Karpas-422 (cell line): Measurements from ENCODE around the gene CPT2. TPM values are rescaled to one million over a fixed set of nuclear protein-coding genes. Genes with fewer than 3 reads are reported as not detected.
A peak's percentile ranks its signal among the peaks of the same experiment; 100 is the strongest.

Experiments used
- DNase-seq: peaks from one replicate; pipeline ENCODE4 v3.0.0-alpha.2; 2015
- H2AFZ ChIP-seq: fragments of 200-600 bp; sonication (generic); 2 replicates; pipeline ENCODE4 v1.6.1; 2014; ENCODE audit warnings: antibody characterized with exemption, low read length, mixed read lengths
- H3K27ac ChIP-seq: fragments of 200-600 bp; sonication (generic); 2 replicates; pipeline ENCODE4 v1.5.1; 2014; ENCODE audit warnings: mild to moderate bottlenecking, low read length, moderate library complexity
- H3K27me3 ChIP-seq: fragments of 200-600 bp; sonication (generic); 2 replicates; pipeline ENCODE4 v1.6.1; 2014; ENCODE audit warnings: low read length, mixed read lengths
- H3K36me3 ChIP-seq: fragments of 200-600 bp; sonication (generic); 2 replicates; pipeline ENCODE4 v1.6.1; 2014; ENCODE audit warnings: low read length, mixed read lengths; ENCODE audit not compliant: insufficient read depth
- H3K4me1 ChIP-seq: fragments of 200-600 bp; sonication (generic); 2 replicates; pipeline ENCODE4 v1.6.1; 2014; ENCODE audit warnings: mild to moderate bottlenecking, low read length, mixed read lengths
- H3K4me2 ChIP-seq: fragments of 200-600 bp; sonication (generic); 2 replicates; pipeline ENCODE4 v1.6.1; 2014; ENCODE audit warnings: low read length, low read depth, mild to moderate bottlenecking; ENCODE audit not compliant: poor library complexity, severe bottlenecking
- H3K4me3 ChIP-seq: fragments of 200-600 bp; sonication (generic); 2 replicates; pipeline ENCODE4 v1.5.1; 2014; ENCODE audit warnings: mild to moderate bottlenecking, antibody characterized with exemption, low read length, mixed read lengths
- H3K79me2 ChIP-seq: fragments of 200-600 bp; sonication (generic); 2 replicates; pipeline ENCODE4 v1.6.1; 2014; ENCODE audit warnings: mild to moderate bottlenecking, low read length, mixed read lengths
- H3K9ac ChIP-seq: fragments of 200-600 bp; sonication (generic); 2 replicates; pipeline ENCODE4 v1.6.0; 2014; ENCODE audit warnings: low read length
- H3K9me2 ChIP-seq: fragments of 200-600 bp; sonication (generic), shearing (Covaris generic); replicated peaks from 2 replicates; pipeline ENCODE4 v1.6.0; 2014; ENCODE audit warnings: mild to moderate bottlenecking, low read length, moderate library complexity; ENCODE audit not compliant: insufficient read depth
- H3K9me3 ChIP-seq: fragments of 300-700, 200-600 bp; sonication (generic); 2 replicates; pipeline ENCODE4 v1.6.1; 2014; ENCODE audit warnings: low read length, mixed read lengths
- H4K20me1 ChIP-seq: fragments of 200-600 bp; sonication (generic); 2 replicates; pipeline ENCODE4 v1.6.1; 2014; ENCODE audit warnings: mild to moderate bottlenecking, antibody characterized with exemption, low read length, low read depth; ENCODE audit not compliant: insufficient read depth
- total RNA-seq: library from RNA; depleted of rRNA; stranded (reverse); fragments of >200 nt; shearing (Covaris generic); gene quantifications from 2 replicates; pipeline ENCODE4 v1.2.3, GENCODE V29; 2014; ENCODE audit warnings: low replicate concordance

Gene CPT2
- total RNA-seq, 1 experiment from 2014 or later = 37.3 TPM

GRCh38 chr1:53158900-53159299, 37.7 kb upstream of the CPT2 start:
- Histone ChIP-seq H3K27ac (no peak overlapping the region), H3K27me3 (no peaks in the 10 kb centered on the region), H3K4me2 (no peak overlapping the region), H3K9ac (no peak overlapping the region), H3K4me3 (no peak overlapping the region), H3K79me2 (no peaks in the 10 kb centered on the region), H4K20me1 (no peaks in the 10 kb centered on the region), H3K9me2 (no peaks in the 10 kb centered on the region), H3K4me1 (no peaks in the 10 kb centered on the region), H2AFZ (no peak overlapping the region), H3K9me3 (no peaks in the 10 kb centered on the region), H3K36me3 (no peaks in the 10 kb centered on the region)
- DNase-seq = no peak

GRCh38 chr1:53160924-53161378, 35.7 kb upstream of the CPT2 start:
- H4K20me1 ChIP-seq = no peaks in the 10 kb centered on the region
- H2AFZ ChIP-seq = no peak overlapping the region
- no peak for DNase-seq
- no peaks in the 10 kb centered on the region for H3K79me2 ChIP-seq
- no peaks in the 10 kb centered on the region for H3K36me3 ChIP-seq
- no peak overlapping the region for H3K4me2 ChIP-seq
- no peaks in the 10 kb centered on the region for H3K4me1 ChIP-seq
- no peaks in the 10 kb centered on the region for H3K9me3 ChIP-seq
- H3K27me3 ChIP-seq = no peaks in the 10 kb centered on the region
- no peak overlapping the region for H3K27ac ChIP-seq
- H3K9ac ChIP-seq = no peak overlapping the region
- no peak overlapping the region for H3K4me3 ChIP-seq
- no peaks in the 10 kb centered on the region for H3K9me2 ChIP-seq

- no peaks in the 10 kb centered on the region for H3K9me2 ChIP-seq
Measured at GRCh38 chr1:53162621-53163020, 34.0 kb upstream of the CPT2 start.

GRCh38 chr1:53163291-53163768, 33.3 kb upstream of the CPT2 start:
- Histone ChIP-seq H4K20me1 (no peaks in the 10 kb centered on the region), H3K27me3 (no peaks in the 10 kb centered on the region), H3K9me2 (no peaks in the 10 kb centered on the region), H3K79me2 (no peaks in the 10 kb centered on the region), H3K9me3 (no peaks in the 10 kb centered on the region), H3K27ac (no peak overlapping the region), H2AFZ (no peak overlapping the region), H3K9ac (no peak overlapping the region), H3K4me2 (no peak overlapping the region), H3K4me1 (no peaks in the 10 kb centered on the region), H3K36me3 (no peaks in the 10 kb centered on the region), H3K4me3 (no peak overlapping the region)
- no peak for DNase-seq

More at GRCh38 chr1:53162621-53163020, 34.0 kb upstream of the CPT2 start:
- Histone ChIP-seq H3K4me1 (no peaks in the 10 kb centered on the region), H3K4me3 (no peak overlapping the region), H3K27ac (no peak overlapping the region), H3K4me2 (no peak overlapping the region), H4K20me1 (no peaks in the 10 kb centered on the region), H2AFZ (no peak overlapping the region), H3K27me3 (no peaks in the 10 kb centered on the region), H3K36me3 (no peaks in the 10 kb centered on the region), H3K9me3 (no peaks in the 10 kb centered on the region), H3K79me2 (no peaks in the 10 kb centered on the region), H3K9ac (no peak overlapping the region)
- no peak for DNase-seq

GRCh38 chr1:53165408-53165961, 31.1 kb upstream of the CPT2 start:
- Histone ChIP-seq H3K4me1 (no peaks in the 10 kb centered on the region), H3K9me3 (no peaks in the 10 kb centered on the region), H4K20me1 (no peaks in the 10 kb centered on the region), H3K27me3 (no peaks in the 10 kb centered on the region), H2AFZ (no peak overlapping the region), H3K4me2 (no peak overlapping the region), H3K9me2 (no peaks in the 10 kb centered on the region), H3K4me3 (no peak overlapping the region), H3K27ac (no peak overlapping the region), H3K9ac (no peak overlapping the region), H3K36me3 (no peaks in the 10 kb centered on the region), H3K79me2 (no peaks in the 10 kb centered on the region)
- no peak for DNase-seq

GRCh38 chr1:53166366-53166765, 30.3 kb upstream of the CPT2 start:
- H3K4me3 ChIP-seq = no peak overlapping the region
- no peak overlapping the region for H3K27ac ChIP-seq
- no peak overlapping the region for H3K9ac ChIP-seq
- no peaks in the 10 kb centered on the region for H3K27me3 ChIP-seq
- no peak for DNase-seq
- H3K9me3 ChIP-seq = no peaks in the 10 kb centered on the region
- H3K79me2 ChIP-seq = no peaks in the 10 kb centered on the region
- no peak overlapping the region for H3K4me2 ChIP-seq
- H2AFZ ChIP-seq = no peak overlapping the region
- H3K4me1 ChIP-seq = no peaks in the 10 kb centered on the region
- no peaks in the 10 kb centered on the region for H3K9me2 ChIP-seq
- H4K20me1 ChIP-seq = no peaks in the 10 kb centered on the region
- H3K36me3 ChIP-seq = no peaks in the 10 kb centered on the region

- Histone ChIP-seq H3K9ac (no peak overlapping the region), H3K4me3 (no peak overlapping the region), H3K4me1 (no peaks in the 10 kb centered on the region), H4K20me1 (no peaks in the 10 kb centered on the region), H3K27me3 (no peaks in the 10 kb centered on the region), H3K9me2 (no peaks in the 10 kb centered on the region), H3K36me3 (no peaks in the 10 kb centered on the region), H3K4me2 (no peak overlapping the region), H3K9me3 (no peaks in the 10 kb centered on the region), H3K79me2 (no peaks in the 10 kb centered on the region), H3K27ac (no peak overlapping the region), H2AFZ (no peak overlapping the region)
- DNase-seq = no peak
Measured at GRCh38 chr1:53166912-53167311, 29.7 kb upstream of the CPT2 start.

- Histone ChIP-seq H3K9me3 (no peaks in the 10 kb centered on the region), H3K4me3 (peak overlapping the region; percentile 44; the same call in 1 of the 2 replicates), H4K20me1 (no peaks in the 10 kb centered on the region), H3K9ac (peak overlapping the region; percentile 52), H3K27me3 (no peaks in the 10 kb centered on the region), H3K79me2 (no peaks in the 10 kb centered on the region), H3K9me2 (no peaks in the 10 kb centered on the region), H3K4me2 (peak overlapping the region; percentile 56), H3K36me3 (no peaks in the 10 kb centered on the region), H3K27ac (no peak overlapping the region), H3K4me1 (peaks cover 12% of the 10 kb centered on the region), H2AFZ (peak overlapping the region; percentile 57)
- DNase-seq = peak; percentile 79
Measured at GRCh38 chr1:53172426-53173128, 24.0 kb upstream of the CPT2 start.
